Lung (tissue), 12 donors: ENCODE data around the gene C20orf202. TPM values are rescaled to one million over a fixed set of nuclear protein-coding genes. Genes with fewer than 3 reads are reported as not detected.

ENCODE experiments used
- ATAC-seq: fragments of 200-7000 bp; cut with Tn5 transposase; one replicate; pipeline ENCODE4 v1.9.1; 2020; ENCODE audit warnings: moderate number of reproducible peaks; ENCODE audit not compliant: insufficient read depth, low FRiP score
- DNase-seq, 3 donors: peaks; one replicate each; pipeline ENCODE4 v3.0.0-alpha.2; 2013 to 2017
- H3K27ac ChIP-seq, 2 donors: one replicate each; pipeline ENCODE4 v1.5.1; 2013; ENCODE audit warnings: mild to moderate bottlenecking in 2 of 2, moderate library complexity in 2 of 2, control low read depth in 1 of 2, inconsistent platforms in 1 of 2, low read depth in 1 of 2, low read length in 1 of 2
- H3K27me3 ChIP-seq, 3 donors: one replicate each; pipeline ENCODE4 v1.5.1; 2013; ENCODE audit warnings: low read length in 2 of 3; ENCODE audit not compliant: control insufficient read depth in 3 of 3, insufficient read depth in 3 of 3
- H3K36me3 ChIP-seq, 4 donors: one replicate each; pipeline ENCODE4 v1.5.1; 2013; ENCODE audit warnings: low read length in 4 of 4, mild to moderate bottlenecking in 1 of 4, moderate library complexity in 1 of 4; ENCODE audit not compliant: control insufficient read depth in 4 of 4, insufficient read depth in 4 of 4
- H3K4me1 ChIP-seq, 5 donors: one replicate each; pipeline ENCODE4 v1.5.1; 2013; ENCODE audit warnings: low read length in 5 of 5, mild to moderate bottlenecking in 2 of 5, moderate library complexity in 1 of 5; ENCODE audit not compliant: control insufficient read depth in 5 of 5, insufficient read depth in 5 of 5
- H3K4me3 ChIP-seq: one replicate; pipeline ENCODE4 v1.5.1; 2013; ENCODE audit warnings: mild to moderate bottlenecking, control low read depth, moderate library complexity
- H3K9ac ChIP-seq, 2 donors: one replicate each; pipeline ENCODE4 v1.5.1; 2013; ENCODE audit warnings: low read length in 2 of 2, control low read depth in 1 of 2; ENCODE audit not compliant: insufficient read depth in 1 of 2
- H3K9me3 ChIP-seq, 4 donors: one replicate each; pipeline ENCODE4 v1.5.1; 2013; ENCODE audit warnings: low read length in 3 of 4, mild to moderate bottlenecking in 1 of 4, moderate library complexity in 1 of 4; ENCODE audit not compliant: control insufficient read depth in 4 of 4, insufficient read depth in 3 of 4
- WGBS, 2 donors: extraction: QIAGEN DNeasy Blood & Tissue Kit; methylation state at CpG; one replicate each; pipeline ENCODE4 v1.1.7; 2013; 5-methylcytosine and 5-hydroxymethylcytosine counted together
- polyA plus RNA-seq, 2 donors: library from polyadenylated mRNA; stranded (reverse); fragments of 200-250 nt; gene quantifications; one replicate each; pipeline ENCODE4 v1.2.1, GENCODE V29; 2013
- total RNA-seq, 2 donors: library from RNA; depleted of rRNA in 1 of 2; stranded (reverse); fragments of >200 nt in 1 of 2; gene quantifications; one replicate each; pipeline ENCODE4 v1.2.1, GENCODE V29; 2014 to 2021
- TF ChIP-seq, protein P1 (sequence below): IDR thresholded peaks from 2 replicates; pipeline ENCODE4 v1.5.1; 2012; ENCODE audit warnings: mild to moderate bottlenecking; ENCODE audit errors: control extremely low read depth, extremely low read depth
- donor health status: control.
- donor health status: control.
- donor health status: Bipolar disorder and iron deficiency.
- donor health status: healthy.
- donor health status: DM: yes; HTN: yes; CAD: no.

The C20orf202 gene
- total and polyA plus RNA-seq, 4 donors = 0.11 to 1.0 (median 0.38) TPM

DNA sequence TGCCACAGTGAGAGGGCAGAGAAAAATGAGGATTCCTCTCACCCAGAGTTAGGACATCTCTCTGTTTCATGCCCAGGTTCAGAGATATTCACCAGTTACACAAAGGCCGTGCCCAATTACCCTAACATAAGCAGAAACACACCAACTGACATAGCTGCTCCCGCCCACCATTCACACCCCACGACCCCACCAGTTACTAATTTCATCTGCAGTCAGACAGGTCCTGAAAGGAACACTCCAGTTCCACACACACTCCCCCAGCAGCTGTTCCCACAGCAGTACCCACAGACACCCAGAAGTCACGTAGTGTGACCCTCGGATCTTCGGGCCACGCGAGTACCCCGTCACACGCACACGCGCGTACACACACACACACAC, 19.0 kb upstream of the C20orf202 start:
- 33 to 44% methylated on average over 13 of the region's 13 CpGs for WGBS, 2 donors
- ATAC-seq = no peak
- peak overlapping the region; percentile 46 for H3K4me3 ChIP-seq

DNA sequence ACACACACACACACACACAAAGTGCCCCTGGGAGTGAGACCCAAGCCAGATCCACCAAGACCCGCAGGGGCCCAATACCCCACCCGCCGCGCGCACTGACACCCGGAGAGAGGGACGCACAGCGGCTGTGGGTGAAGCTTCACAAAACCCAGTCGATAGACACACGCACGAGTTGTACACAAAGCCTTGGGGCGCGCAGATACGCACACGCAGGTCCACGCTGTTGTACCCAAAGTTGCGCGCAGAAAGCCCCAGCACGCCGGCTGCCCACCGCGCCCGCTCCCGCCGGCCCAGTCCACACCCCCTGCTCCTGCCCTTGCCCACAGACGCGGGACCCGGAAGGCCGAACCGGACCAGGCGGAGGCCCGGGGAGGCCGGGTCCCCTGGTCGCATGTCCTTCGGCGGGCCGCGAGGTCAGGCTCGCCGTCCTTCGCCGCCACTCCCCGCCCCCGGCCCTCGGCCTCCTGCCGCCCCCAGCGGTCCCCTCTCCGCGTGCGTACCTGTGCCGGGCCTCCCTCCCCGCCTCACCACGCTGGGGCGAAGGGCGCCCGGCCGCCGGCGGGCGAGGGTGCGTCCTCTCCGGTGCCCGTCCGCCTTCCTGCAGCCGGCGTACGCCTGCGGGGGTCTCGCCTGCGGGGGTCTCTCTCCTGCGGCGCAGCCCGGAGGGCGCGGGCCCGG, 18.5 kb upstream of the C20orf202 start, which contains the start of gene TMEM74B:
TSS of gene TMEM74B (minus strand) at position 344 of the 678 bp plus-strand sequence. CDS start 1,180 bp downstream, outside the sequence.
- H3K36me3 ChIP-seq = peaks cover 0 to 2% (median 2%) of the 10 kb centered on the region in 4 donors
- ATAC-seq (no peak), DNase-seq (no peak)
- no peak within 1 kb of the TSS for H3K9ac ChIP-seq
- TF ChIP-seq, protein P1, sequence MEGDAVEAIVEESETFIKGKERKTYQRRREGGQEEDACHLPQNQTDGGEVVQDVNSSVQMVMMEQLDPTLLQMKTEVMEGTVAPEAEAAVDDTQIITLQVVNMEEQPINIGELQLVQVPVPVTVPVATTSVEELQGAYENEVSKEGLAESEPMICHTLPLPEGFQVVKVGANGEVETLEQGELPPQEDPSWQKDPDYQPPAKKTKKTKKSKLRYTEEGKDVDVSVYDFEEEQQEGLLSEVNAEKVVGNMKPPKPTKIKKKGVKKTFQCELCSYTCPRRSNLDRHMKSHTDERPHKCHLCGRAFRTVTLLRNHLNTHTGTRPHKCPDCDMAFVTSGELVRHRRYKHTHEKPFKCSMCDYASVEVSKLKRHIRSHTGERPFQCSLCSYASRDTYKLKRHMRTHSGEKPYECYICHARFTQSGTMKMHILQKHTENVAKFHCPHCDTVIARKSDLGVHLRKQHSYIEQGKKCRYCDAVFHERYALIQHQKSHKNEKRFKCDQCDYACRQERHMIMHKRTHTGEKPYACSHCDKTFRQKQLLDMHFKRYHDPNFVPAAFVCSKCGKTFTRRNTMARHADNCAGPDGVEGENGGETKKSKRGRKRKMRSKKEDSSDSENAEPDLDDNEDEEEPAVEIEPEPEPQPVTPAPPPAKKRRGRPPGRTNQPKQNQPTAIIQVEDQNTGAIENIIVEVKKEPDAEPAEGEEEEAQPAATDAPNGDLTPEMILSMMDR = no peak
- peaks cover 0 to 5% (median 2%) of the 10 kb centered on the region in 4 donors for H3K9me3 ChIP-seq
- H3K27me3 ChIP-seq = peaks cover 0 to 25% (median 7%) of the 10 kb centered on the region in 3 donors
- 2 to 7% methylated on average over 58 to 76 of the region's 76 CpGs for WGBS, 2 donors
- H3K4me3 ChIP-seq = peak within 1 kb of the TSS; percentile 46
- H3K27ac ChIP-seq = no peak within 1 kb of the TSS
- peaks cover 0 to 33% (median 9%) of the 10 kb centered on the region in 5 donors for H3K4me1 ChIP-seq

More for the DNA sequence above, 19.0 kb upstream of the C20orf202 start:
- Histone ChIP-seq H3K27me3 (peaks cover 0 to 23% (median 7%) of the 10 kb centered on the region in 3 donors), H3K4me1 (peaks cover 0 to 33% (median 9%) of the 10 kb centered on the region in 5 donors), H3K9ac (no peak overlapping the region), H3K27ac (no peak overlapping the region), H3K9me3 (peaks cover 0 to 5% (median 2%) of the 10 kb centered on the region in 4 donors), H3K36me3 (peaks cover 0 to 2% (median 2%) of the 10 kb centered on the region in 4 donors)
- no peak for DNase-seq
- TF ChIP-seq, protein P1 = no peak

DNA sequence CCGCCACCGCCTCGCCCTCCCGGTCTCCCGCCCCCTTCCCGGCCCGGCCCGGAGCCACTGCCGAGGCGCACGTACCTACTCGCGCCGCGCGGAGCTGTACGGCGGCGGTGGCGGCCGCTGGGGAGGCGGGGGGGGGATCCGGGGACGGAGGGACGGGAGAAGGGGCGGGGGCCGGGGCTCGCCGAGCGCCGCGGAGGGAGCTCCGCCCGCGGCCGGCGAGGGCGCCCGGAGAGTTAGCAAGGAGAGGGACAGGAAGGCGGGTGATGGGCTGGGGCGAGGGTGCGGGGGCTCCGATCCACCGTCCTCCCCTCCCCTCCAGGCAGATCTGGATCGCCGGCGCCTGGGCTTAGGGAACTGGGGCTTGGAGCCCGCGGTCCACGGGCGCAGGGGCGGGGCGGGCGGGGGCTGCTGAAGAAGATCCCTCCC, 17.9 kb upstream of the C20orf202 start:
- H3K9me3 ChIP-seq = peaks cover 0 to 5% (median 2%) of the 10 kb centered on the region in 4 donors
- DNase-seq (peak in 1 of 3 donors; percentile 18), ATAC-seq (no peak)
- peaks cover 0 to 35% (median 9%) of the 10 kb centered on the region in 5 donors for H3K4me1 ChIP-seq
- 1% methylated on average over 43 to 54 of the region's 54 CpGs for WGBS, 2 donors
- H3K36me3 ChIP-seq = peaks cover 0 to 2% (median 1%) of the 10 kb centered on the region in 4 donors
- peaks cover 0 to 26% (median 7%) of the 10 kb centered on the region in 3 donors for H3K27me3 ChIP-seq
- H3K4me3 ChIP-seq = peak overlapping the region; percentile 46
- no peak overlapping the region for H3K27ac ChIP-seq
- TF ChIP-seq, protein P1 = no peak
- H3K9ac ChIP-seq = no peak overlapping the region
